SK-N-SH treated with all-trans-retinoic acid at 6 μM for 48 hours (cell line): ENCODE data around the gene TTC33.

Experiments
- ATAC-seq: fragments of 200-7000 bp; cut with Tn5 transposase; 3 replicates; pipeline ENCODE4 v1.9.1; 2020; ENCODE audit warnings: mild to moderate bottlenecking, moderate library complexity
- ARNTL ChIP-seq: fragments of 450-650 bp; formaldehyde crosslinking; IDR thresholded peaks from 2 replicates; pipeline ENCODE4 v1.5.0; 2020; ENCODE audit warnings: low read depth, mild to moderate bottlenecking, moderate library complexity, borderline replicate concordance
- BACH2 ChIP-seq: fragments of 250-450 bp; sonication (Bioruptor Pico); IDR thresholded peaks from 2 replicates; pipeline ENCODE4 v1.9.0; 2021; ENCODE audit warnings: mild to moderate bottlenecking, borderline replicate concordance
- CSDC2 ChIP-seq: fragments of 250-450 bp; sonication (Bioruptor Pico); IDR thresholded peaks from 2 replicates; pipeline ENCODE4 v1.5.0; 2020; ENCODE audit warnings: mild to moderate bottlenecking, moderate library complexity
- ESRRG ChIP-seq: fragments of 250-450 bp; sonication (Bioruptor Pico); IDR thresholded peaks from 2 replicates; pipeline ENCODE4 v1.6.1; 2021; ENCODE audit warnings: mild to moderate bottlenecking
- GLIS3 ChIP-seq: fragments of 250-450 bp; sonication (Bioruptor Pico); IDR thresholded peaks from 2 replicates; pipeline ENCODE4 v1.5.0; 2020; ENCODE audit warnings: mild to moderate bottlenecking, moderate library complexity
- ISL1 ChIP-seq: fragments of 250-450 bp; sonication (Bioruptor Pico); IDR thresholded peaks from 2 replicates; pipeline ENCODE4 v2.1.2; 2022; ENCODE audit warnings: mild to moderate bottlenecking, moderate library complexity
- OSR1 ChIP-seq: fragments of 250-450 bp; sonication (Bioruptor Pico); IDR thresholded peaks from 2 replicates; pipeline ENCODE4 v1.8.0; 2022; ENCODE audit warnings: moderate library complexity, mild to moderate bottlenecking, inconsistent platforms
- PPARA ChIP-seq: fragments of 250-450 bp; sonication (Bioruptor Pico); IDR thresholded peaks from 2 replicates; pipeline ENCODE4 v1.5.0; 2020; ENCODE audit warnings: mild to moderate bottlenecking, borderline replicate concordance
- RARB ChIP-seq: fragments of 250-450 bp; sonication (Bioruptor Pico); IDR thresholded peaks from 2 replicates; pipeline ENCODE4 v1.8.0; 2021; ENCODE audit warnings: mild to moderate bottlenecking, moderate library complexity
- TCF4 ChIP-seq: fragments of 250-450 bp; sonication (Bioruptor Pico); IDR thresholded peaks from 2 replicates; pipeline ENCODE4 v1.8.0; 2021; ENCODE audit warnings: mild to moderate bottlenecking, moderate library complexity, borderline replicate concordance
- TOX ChIP-seq: fragments of 250-450 bp; sonication (Bioruptor Pico); IDR thresholded peaks from 2 replicates; pipeline ENCODE4 v1.8.0; 2021; ENCODE audit warnings: mild to moderate bottlenecking, moderate library complexity, borderline replicate concordance
- ZC3H10 ChIP-seq: fragments of 250-450 bp; sonication (Bioruptor Pico); IDR thresholded peaks from 2 replicates; pipeline ENCODE4 v1.5.1; 2021; ENCODE audit warnings: mild to moderate bottlenecking, moderate library complexity
- ZFP3 ChIP-seq: fragments of 250-450 bp; sonication (Bioruptor Pico); IDR thresholded peaks from 2 replicates; pipeline ENCODE4 v1.5.0; 2020; ENCODE audit warnings: mild to moderate bottlenecking, moderate library complexity
- ZFP30 ChIP-seq: fragments of 450-650 bp; formaldehyde crosslinking; IDR thresholded peaks from 2 replicates; pipeline ENCODE4 v1.5.0; 2022; ENCODE audit warnings: mild to moderate bottlenecking, moderate library complexity
- ZNF8 ChIP-seq: fragments of 450-650 bp; formaldehyde crosslinking; IDR thresholded peaks from 2 replicates; pipeline ENCODE4 v1.5.0; 2020; ENCODE audit warnings: mild to moderate bottlenecking, moderate library complexity
- TF ChIP-seq, protein P1 (sequence below): fragments of 250-450 bp; sonication (Bioruptor Pico); IDR thresholded peaks from 2 replicates; pipeline ENCODE4 v1.5.1; 2020; ENCODE audit warnings: low read depth, mild to moderate bottlenecking, moderate library complexity
- TF ChIP-seq, protein P2 (sequence below): fragments of 250-450 bp; sonication (Bioruptor Pico); IDR thresholded peaks from 2 replicates; pipeline ENCODE4 v1.5.1; 2021; ENCODE audit warnings: mild to moderate bottlenecking, moderate library complexity
- TF ChIP-seq, protein P3 (sequence below): fragments of 250-450 bp; sonication (Bioruptor Pico); IDR thresholded peaks from 2 replicates; pipeline ENCODE4 v1.8.0; 2020; ENCODE audit warnings: mild to moderate bottlenecking, moderate library complexity, borderline replicate concordance
- TF ChIP-seq, protein P4 (sequence below): fragments of 250-450 bp; sonication (Bioruptor Pico); IDR thresholded peaks from 2 replicates; pipeline ENCODE4 v1.8.0; 2021; ENCODE audit warnings: low read depth, mild to moderate bottlenecking, moderate library complexity, borderline replicate concordance
- TF ChIP-seq, protein P5 (sequence below): fragments of 250-450 bp; sonication (Bioruptor Pico); IDR thresholded peaks from 2 replicates; pipeline ENCODE4 v1.5.0; 2020; ENCODE audit warnings: mild to moderate bottlenecking, moderate library complexity

TTC33 gene

DNA sequence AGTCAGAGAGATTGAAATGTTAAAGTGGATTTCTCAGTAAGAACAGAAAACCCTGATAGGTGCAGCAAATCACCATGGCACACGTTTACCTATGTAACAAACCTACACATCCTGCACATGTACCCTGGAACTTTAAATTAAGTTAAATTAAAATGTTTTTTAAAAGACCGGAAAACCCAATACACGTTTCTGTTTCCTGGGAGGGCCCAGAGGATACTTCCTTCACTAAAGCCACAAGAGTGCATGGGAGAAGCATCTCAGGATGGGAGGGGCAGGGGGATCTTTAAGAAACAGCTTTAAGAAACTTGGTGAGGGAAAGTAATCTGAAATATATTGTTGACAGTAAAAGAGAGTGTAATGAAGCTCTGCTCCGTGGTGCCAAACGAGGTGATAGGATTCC is 240.8 kb downstream of the TTC33 start:
- ATAC-seq: no peak
- TF ChIP-seq GLIS3 (CRISPR knock-in tag) (no peak), ESRRG (no peak)

DNA sequence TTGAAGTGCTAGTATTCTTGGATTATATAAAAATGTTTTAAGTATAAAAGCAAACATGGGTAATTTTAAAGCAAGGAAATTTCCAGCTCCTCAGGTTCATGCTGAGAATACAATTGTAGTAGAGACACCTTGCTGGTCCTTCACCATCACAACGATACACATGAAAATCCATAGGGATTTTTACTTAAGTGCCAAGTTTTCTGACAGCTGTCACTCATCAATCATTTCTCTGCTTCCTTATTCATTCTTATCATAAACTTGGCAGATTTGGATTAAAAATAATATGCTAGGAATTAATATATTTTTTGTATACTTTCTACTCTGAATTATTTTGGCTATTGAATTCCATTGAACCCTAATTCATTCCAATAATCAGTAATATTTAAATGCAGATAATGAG is 244.0 kb downstream of the TTC33 start:
- TF ChIP-seq GLIS3 (CRISPR knock-in tag) (no peak), ZC3H10 (CRISPR knock-in tag) (no peak), ARNTL (CRISPR knock-in tag) (no peak), ZFP30 (CRISPR knock-in tag) (no peak), OSR1 (CRISPR knock-in tag) (no peak), RARB (CRISPR knock-in tag) (no peak), ZNF8 (CRISPR knock-in tag) (no peak), TCF4 (CRISPR knock-in tag) (no peak), ISL1 (CRISPR knock-in tag) (no peak), ZFP3 (CRISPR knock-in tag) (no peak), CSDC2 (CRISPR knock-in tag) (no peak), ESRRG (no peak)
- TF ChIP-seq, protein P1, sequence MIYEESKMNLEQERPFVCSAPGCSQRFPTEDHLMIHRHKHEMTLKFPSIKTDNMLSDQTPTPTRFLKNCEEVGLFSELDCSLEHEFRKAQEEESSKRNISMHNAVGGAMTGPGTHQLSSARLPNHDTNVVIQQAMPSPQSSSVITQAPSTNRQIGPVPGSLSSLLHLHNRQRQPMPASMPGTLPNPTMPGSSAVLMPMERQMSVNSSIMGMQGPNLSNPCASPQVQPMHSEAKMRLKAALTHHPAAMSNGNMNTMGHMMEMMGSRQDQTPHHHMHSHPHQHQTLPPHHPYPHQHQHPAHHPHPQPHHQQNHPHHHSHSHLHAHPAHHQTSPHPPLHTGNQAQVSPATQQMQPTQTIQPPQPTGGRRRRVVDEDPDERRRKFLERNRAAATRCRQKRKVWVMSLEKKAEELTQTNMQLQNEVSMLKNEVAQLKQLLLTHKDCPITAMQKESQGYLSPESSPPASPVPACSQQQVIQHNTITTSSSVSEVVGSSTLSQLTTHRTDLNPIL (CRISPR knock-in tag): no peak
- TF ChIP-seq, protein P2, sequence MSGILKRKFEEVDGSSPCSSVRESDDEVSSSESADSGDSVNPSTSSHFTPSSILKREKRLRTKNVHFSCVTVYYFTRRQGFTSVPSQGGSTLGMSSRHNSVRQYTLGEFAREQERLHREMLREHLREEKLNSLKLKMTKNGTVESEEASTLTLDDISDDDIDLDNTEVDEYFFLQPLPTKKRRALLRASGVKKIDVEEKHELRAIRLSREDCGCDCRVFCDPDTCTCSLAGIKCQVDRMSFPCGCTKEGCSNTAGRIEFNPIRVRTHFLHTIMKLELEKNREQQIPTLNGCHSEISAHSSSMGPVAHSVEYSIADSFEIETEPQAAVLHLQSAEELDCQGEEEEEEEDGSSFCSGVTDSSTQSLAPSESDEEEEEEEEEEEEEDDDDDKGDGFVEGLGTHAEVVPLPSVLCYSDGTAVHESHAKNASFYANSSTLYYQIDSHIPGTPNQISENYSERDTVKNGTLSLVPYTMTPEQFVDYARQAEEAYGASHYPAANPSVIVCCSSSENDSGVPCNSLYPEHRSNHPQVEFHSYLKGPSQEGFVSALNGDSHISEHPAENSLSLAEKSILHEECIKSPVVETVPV (CRISPR knock-in tag): no peak
- TF ChIP-seq, protein P3, sequence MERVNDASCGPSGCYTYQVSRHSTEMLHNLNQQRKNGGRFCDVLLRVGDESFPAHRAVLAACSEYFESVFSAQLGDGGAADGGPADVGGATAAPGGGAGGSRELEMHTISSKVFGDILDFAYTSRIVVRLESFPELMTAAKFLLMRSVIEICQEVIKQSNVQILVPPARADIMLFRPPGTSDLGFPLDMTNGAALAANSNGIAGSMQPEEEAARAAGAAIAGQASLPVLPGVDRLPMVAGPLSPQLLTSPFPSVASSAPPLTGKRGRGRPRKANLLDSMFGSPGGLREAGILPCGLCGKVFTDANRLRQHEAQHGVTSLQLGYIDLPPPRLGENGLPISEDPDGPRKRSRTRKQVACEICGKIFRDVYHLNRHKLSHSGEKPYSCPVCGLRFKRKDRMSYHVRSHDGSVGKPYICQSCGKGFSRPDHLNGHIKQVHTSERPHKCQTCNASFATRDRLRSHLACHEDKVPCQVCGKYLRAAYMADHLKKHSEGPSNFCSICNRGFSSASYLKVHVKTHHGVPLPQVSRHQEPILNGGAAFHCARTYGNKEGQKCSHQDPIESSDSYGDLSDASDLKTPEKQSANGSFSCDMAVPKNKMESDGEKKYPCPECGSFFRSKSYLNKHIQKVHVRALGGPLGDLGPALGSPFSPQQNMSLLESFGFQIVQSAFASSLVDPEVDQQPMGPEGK: no peak
- TF ChIP-seq, protein P4, sequence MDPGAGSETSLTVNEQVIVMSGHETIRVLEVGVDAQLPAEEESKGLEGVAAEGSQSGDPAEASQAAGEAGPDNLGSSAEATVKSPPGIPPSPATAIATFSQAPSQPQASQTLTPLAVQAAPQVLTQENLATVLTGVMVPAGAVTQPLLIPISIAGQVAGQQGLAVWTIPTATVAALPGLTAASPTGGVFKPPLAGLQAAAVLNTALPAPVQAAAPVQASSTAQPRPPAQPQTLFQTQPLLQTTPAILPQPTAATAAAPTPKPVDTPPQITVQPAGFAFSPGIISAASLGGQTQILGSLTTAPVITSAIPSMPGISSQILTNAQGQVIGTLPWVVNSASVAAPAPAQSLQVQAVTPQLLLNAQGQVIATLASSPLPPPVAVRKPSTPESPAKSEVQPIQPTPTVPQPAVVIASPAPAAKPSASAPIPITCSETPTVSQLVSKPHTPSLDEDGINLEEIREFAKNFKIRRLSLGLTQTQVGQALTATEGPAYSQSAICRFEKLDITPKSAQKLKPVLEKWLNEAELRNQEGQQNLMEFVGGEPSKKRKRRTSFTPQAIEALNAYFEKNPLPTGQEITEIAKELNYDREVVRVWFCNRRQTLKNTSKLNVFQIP (CRISPR knock-in tag): no peak
- no peak for ATAC-seq

DNA sequence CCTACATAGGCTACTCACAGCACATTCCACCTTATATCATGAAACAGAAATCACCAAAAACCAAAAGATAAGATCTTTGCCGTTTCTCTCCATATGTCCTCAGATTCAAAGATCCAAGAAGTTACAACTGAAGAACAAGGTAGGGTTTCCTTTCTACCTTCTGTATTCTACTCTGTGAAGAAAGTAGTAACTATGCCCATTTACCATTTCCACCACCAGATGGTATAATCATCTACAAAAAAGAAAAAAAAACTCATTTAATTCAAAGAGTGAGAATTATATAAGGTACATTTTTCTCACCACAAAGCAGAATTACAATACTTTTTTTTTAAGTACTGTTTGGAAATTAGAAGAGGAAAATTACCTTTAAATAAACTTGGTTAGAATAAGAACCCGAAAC is 248.7 kb downstream of the TTC33 start:
- ATAC-seq: no peak

More for the DNA sequence above, 248.7 kb downstream of the TTC33 start:
- TF ChIP-seq CSDC2 (CRISPR knock-in tag): no peak
- TF ChIP-seq, protein P4 (CRISPR knock-in tag): no peak
- no peak for TF ChIP-seq RARB (CRISPR knock-in tag)
- TF ChIP-seq ZC3H10 (CRISPR knock-in tag): no peak
- TF ChIP-seq, protein P5, sequence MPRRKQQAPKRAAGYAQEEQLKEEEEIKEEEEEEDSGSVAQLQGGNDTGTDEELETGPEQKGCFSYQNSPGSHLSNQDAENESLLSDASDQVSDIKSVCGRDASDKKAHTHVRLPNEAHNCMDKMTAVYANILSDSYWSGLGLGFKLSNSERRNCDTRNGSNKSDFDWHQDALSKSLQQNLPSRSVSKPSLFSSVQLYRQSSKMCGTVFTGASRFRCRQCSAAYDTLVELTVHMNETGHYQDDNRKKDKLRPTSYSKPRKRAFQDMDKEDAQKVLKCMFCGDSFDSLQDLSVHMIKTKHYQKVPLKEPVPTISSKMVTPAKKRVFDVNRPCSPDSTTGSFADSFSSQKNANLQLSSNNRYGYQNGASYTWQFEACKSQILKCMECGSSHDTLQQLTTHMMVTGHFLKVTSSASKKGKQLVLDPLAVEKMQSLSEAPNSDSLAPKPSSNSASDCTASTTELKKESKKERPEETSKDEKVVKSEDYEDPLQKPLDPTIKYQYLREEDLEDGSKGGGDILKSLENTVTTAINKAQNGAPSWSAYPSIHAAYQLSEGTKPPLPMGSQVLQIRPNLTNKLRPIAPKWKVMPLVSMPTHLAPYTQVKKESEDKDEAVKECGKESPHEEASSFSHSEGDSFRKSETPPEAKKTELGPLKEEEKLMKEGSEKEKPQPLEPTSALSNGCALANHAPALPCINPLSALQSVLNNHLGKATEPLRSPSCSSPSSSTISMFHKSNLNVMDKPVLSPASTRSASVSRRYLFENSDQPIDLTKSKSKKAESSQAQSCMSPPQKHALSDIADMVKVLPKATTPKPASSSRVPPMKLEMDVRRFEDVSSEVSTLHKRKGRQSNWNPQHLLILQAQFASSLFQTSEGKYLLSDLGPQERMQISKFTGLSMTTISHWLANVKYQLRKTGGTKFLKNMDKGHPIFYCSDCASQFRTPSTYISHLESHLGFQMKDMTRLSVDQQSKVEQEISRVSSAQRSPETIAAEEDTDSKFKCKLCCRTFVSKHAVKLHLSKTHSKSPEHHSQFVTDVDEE (CRISPR knock-in tag): no peak
- no peak for TF ChIP-seq ARNTL (CRISPR knock-in tag)
- no peak for TF ChIP-seq ESRRG
- TF ChIP-seq, protein P2 (CRISPR knock-in tag): no peak
- no peak for TF ChIP-seq PPARA (CRISPR knock-in tag)
- no peak for TF ChIP-seq TOX (CRISPR knock-in tag)
- TF ChIP-seq ISL1 (CRISPR knock-in tag): no peak
- TF ChIP-seq ZNF8 (CRISPR knock-in tag): no peak
- no peak for TF ChIP-seq GLIS3 (CRISPR knock-in tag)
- TF ChIP-seq ZFP30 (CRISPR knock-in tag): no peak
- no peak for TF ChIP-seq TCF4 (CRISPR knock-in tag)
- no peak for TF ChIP-seq BACH2 (CRISPR knock-in tag)
- TF ChIP-seq, protein P3: no peak
